GM21526 (cell line): ENCODE data around the gene SCN5A.

ENCODE experiments used
- ATAC-seq: cut with Tn5 transposase; IDR thresholded peaks from one replicate; pipeline ENCODE4 v1.9.1; 2021; ENCODE audit warnings: moderate library complexity; ENCODE audit not compliant: unreplicated experiment, low FRiP score

SCN5A gene

GRCh38 chr3:38603731-38604131 lies 45.8 kb downstream of the SCN5A start:
- no peak for ATAC-seq

- ATAC-seq, result no peak
Measured at GRCh38 chr3:38602576-38603250, 46.8 kb downstream of the SCN5A start.

GRCh38 chr3:38601956-38602550 lies 47.4 kb downstream of the SCN5A start:
- ATAC-seq, result no peak

- no peak for ATAC-seq
Measured at GRCh38 chr3:38600551-38600950, 48.9 kb downstream of the SCN5A start.

- no peak for ATAC-seq
Measured at GRCh38 chr3:38599886-38600285, 49.6 kb downstream of the SCN5A start.

- no peak for ATAC-seq
Measured at GRCh38 chr3:38598791-38599190, 50.7 kb downstream of the SCN5A start.

GRCh38 chr3:38597502-38598060 lies 51.9 kb downstream of the SCN5A start:
- no peak for ATAC-seq

GRCh38 chr3:38595393-38595792 lies 54.1 kb downstream of the SCN5A start:
- no peak for ATAC-seq

GRCh38 chr3:38590521-38590920 lies 59.0 kb downstream of the SCN5A start:
- no peak for ATAC-seq

GRCh38 chr3:38588995-38589937 lies 60.2 kb downstream of the SCN5A start:
- no peak for ATAC-seq

GRCh38 chr3:38588371-38588971 lies 61.0 kb downstream of the SCN5A start:
- ATAC-seq, result no peak

- ATAC-seq, result no peak
Measured at GRCh38 chr3:38587548-38588131, 61.8 kb downstream of the SCN5A start.

- no peak for ATAC-seq
Measured at GRCh38 chr3:38586546-38587520, 62.7 kb downstream of the SCN5A start.

GRCh38 chr3:38585791-38586420 lies 63.6 kb downstream of the SCN5A start:
- ATAC-seq, result no peak

GRCh38 chr3:38583688-38584087 lies 65.8 kb downstream of the SCN5A start:
- ATAC-seq, result no peak

- ATAC-seq, result no peak
Measured at GRCh38 chr3:38582941-38583645, 66.4 kb downstream of the SCN5A start.

- ATAC-seq, result no peak
Measured at GRCh38 chr3:38582316-38582715, 67.2 kb downstream of the SCN5A start.

- no peak for ATAC-seq
Measured at GRCh38 chr3:38581774-38582173, 67.7 kb downstream of the SCN5A start.
